HCT116 (cell line): ENCODE results near the gene SORCS2. TPM values are rescaled to one million over a fixed set of nuclear protein-coding genes. Genes with fewer than 3 reads are reported as not detected.

Experiments
- ATAC-seq: fragments of 200-7000 bp; cut with Tn5 transposase; 2 replicates; pipeline ENCODE4 v1.9.1; 2020; ENCODE audit warnings: mild to moderate bottlenecking, moderate library complexity
- BruUV-seq: library from RNA; stranded (reverse); fragments of 400-500 nt; replicated peaks from 2 replicates; lab custom pipeline; 2021; lab: Mats Ljungman, UMichigan
- CTCF ChIA-PET: fragments of 300-600 bp; sonication (Branson Sonifier 250); formaldehyde crosslinking; loops from one replicate; lab custom pipeline; 2021; ENCODE audit warnings: antibody characterized with exemption; lab: Charles Lee
- POLR2A ChIA-PET: fragments of 300-600, 350-600 bp; sonication (Branson Sonifier 250); formaldehyde crosslinking; loops from one replicate; lab custom pipeline; 2021; ENCODE audit warnings: antibody characterized with exemption; lab: Charles Lee
- RAD21 ChIA-PET, 2 experiments: fragments of 300-600 bp; sonication (Branson Sonifier 250); formaldehyde crosslinking; loops; one replicate each; lab custom pipeline; 2023; ENCODE audit warnings: low total read pairs in 2 of 2; ENCODE audit not compliant: uncharacterized antibody in 2 of 2, unreplicated experiment in 2 of 2, low non-redundant PET in 1 of 2; lab: Charles Lee
- DNase-seq: peaks from one replicate; pipeline ENCODE4 v3.0.0-alpha.2; 2010; ENCODE audit warnings: low read depth, low spot score
- H2AFZ ChIP-seq: fragments of 200-600 bp; shearing (Covaris generic), sonication (generic); 2 replicates; pipeline ENCODE4 v1.6.1; 2017; ENCODE audit warnings: low read depth, mixed run types, mixed read lengths, antibody characterized with exemption, low read length; ENCODE audit not compliant: poor library complexity, severe bottlenecking
- H3K27ac ChIP-seq: 2 replicates; pipeline ENCODE4 v1.5.1; 2012; ENCODE audit warnings: low read depth, low read length
- H3K27me3 ChIP-seq: fragments of 200-600 bp; sonication (generic); 2 replicates; pipeline ENCODE4 v1.6.1; 2016; ENCODE audit warnings: mixed run types, low read length, mixed read lengths; ENCODE audit not compliant: insufficient read depth
- H3K36me3 ChIP-seq, 2 experiments: fragments of 200-500 bp in 1 of 2; fragments of 200-600 bp in 1 of 2; sonication (Bioruptor generic) in 1 of 2; sonication (generic) in 1 of 2; 2 replicates each; pipeline versions ENCODE4 v1.5.1 to v1.6.1; 2014 to 2016; ENCODE audit warnings: low read length in 2 of 2, inconsistent platforms in 1 of 2, mixed read lengths in 1 of 2, mixed run types in 1 of 2; ENCODE audit not compliant: insufficient read depth in 2 of 2, control insufficient read depth in 1 of 2
- H3K4me1 ChIP-seq, 2 experiments: fragments of 200-600 bp in 1 of 2; sonication (generic) in 1 of 2; 2 replicates each; pipeline versions ENCODE4 v1.5.1 to v1.6.1; 2012 to 2017; ENCODE audit warnings: low read length in 2 of 2, inconsistent platforms in 1 of 2, mild to moderate bottlenecking in 1 of 2, mixed read lengths in 1 of 2, mixed run types in 1 of 2, moderate library complexity in 1 of 2; ENCODE audit not compliant: insufficient read depth in 2 of 2, control insufficient read depth in 1 of 2
- H3K4me2 ChIP-seq: fragments of 200-600 bp; sonication (generic); 2 replicates; pipeline ENCODE4 v1.6.1; 2017; ENCODE audit warnings: mixed run types, low read length, mixed read lengths
- H3K4me3 ChIP-seq, 2 experiments: fragments of 200-600 bp in 1 of 2; sonication (generic) in 1 of 2; replicated peaks in 1 of 2; 2 replicates each; pipeline ENCODE4 v1.5.1; 2011 to 2016; ENCODE audit warnings: low read length in 2 of 2, control low read depth in 1 of 2, low read depth in 1 of 2, mild to moderate bottlenecking in 1 of 2, mixed read lengths in 1 of 2, mixed run types in 1 of 2
- H3K79me2 ChIP-seq: fragments of 200-600 bp; sonication (generic); 2 replicates; pipeline ENCODE4 v1.6.1; 2017; ENCODE audit warnings: mild to moderate bottlenecking, mixed run types, low read length, moderate library complexity, mixed read lengths; ENCODE audit not compliant: insufficient read depth
- H3K9ac ChIP-seq: fragments of 200-600 bp; sonication (generic); 2 replicates; pipeline ENCODE4 v1.6.1; 2016; ENCODE audit warnings: low read length, mixed read lengths
- H3K9me2 ChIP-seq: fragments of 200-600 bp; sonication (generic), shearing (Covaris generic); 2 replicates; pipeline ENCODE4 v1.6.1; 2017; ENCODE audit warnings: mixed run types, mild to moderate bottlenecking, moderate library complexity; ENCODE audit not compliant: insufficient read depth
- H3K9me3 ChIP-seq, 2 experiments: fragments of 200-500 bp in 1 of 2; fragments of 200-600 bp in 1 of 2; sonication (Bioruptor generic) in 1 of 2; sonication (generic) in 1 of 2; 2 replicates each; pipeline ENCODE4 v1.6.1; 2014 to 2017; ENCODE audit warnings: low read length in 2 of 2, mixed read lengths in 2 of 2, inconsistent platforms in 1 of 2, low read depth in 1 of 2, mild to moderate bottlenecking in 1 of 2, mixed run types in 1 of 2, moderate library complexity in 1 of 2; ENCODE audit not compliant: control insufficient read depth in 1 of 2, insufficient read depth in 1 of 2
- H4K20me1 ChIP-seq: fragments of 200-600 bp; sonication (generic), shearing (Covaris generic); 2 replicates; pipeline ENCODE4 v1.6.1; 2017; ENCODE audit warnings: mixed run types, mild to moderate bottlenecking, moderate library complexity; ENCODE audit not compliant: insufficient read depth
- EGR1 ChIP-seq: IDR thresholded peaks from 2 replicates; pipeline ENCODE4 v1.6.1; 2012; ENCODE audit warnings: low read depth
- EZH2 ChIP-seq: fragments of 200-600 bp; sonication (generic); IDR thresholded peaks from 2 replicates; pipeline ENCODE4 v1.6.1; 2017; ENCODE audit warnings: antibody characterized with exemption, mixed run types
- EZH2phosphoT487 ChIP-seq: fragments of 200-600 bp; IDR thresholded peaks from 2 replicates; pipeline ENCODE4 v1.6.1; 2018; ENCODE audit warnings: antibody characterized with exemption, borderline replicate concordance
- JUND ChIP-seq: IDR thresholded peaks from 2 replicates; pipeline ENCODE4 v1.6.1; 2012
- POLR2A ChIP-seq: IDR thresholded peaks from 2 replicates; pipeline ENCODE4 v1.7.0; 2011; ENCODE audit warnings: borderline replicate concordance; ENCODE audit not compliant: insufficient read depth, insufficient read length; ENCODE audit errors: extremely low read depth
- POLR2AphosphoS5 ChIP-seq: IDR thresholded peaks from 2 replicates; pipeline ENCODE4 v1.6.1; 2011; ENCODE audit warnings: mild to moderate bottlenecking, low read depth, low read length, moderate library complexity
- RAD21 ChIP-seq: IDR thresholded peaks from 2 replicates; pipeline ENCODE4 v1.6.1; 2012; ENCODE audit warnings: low read depth, mild to moderate bottlenecking
- SP1 ChIP-seq: IDR thresholded peaks from 2 replicates; pipeline ENCODE4 v1.6.1; 2012; ENCODE audit warnings: low read depth
- TCF7L2 ChIP-seq: IDR thresholded peaks from 2 replicates; pipeline ENCODE4 v1.7.0; 2011; ENCODE audit warnings: borderline replicate concordance, inconsistent platforms; ENCODE audit not compliant: insufficient read depth, insufficient read length; ENCODE audit errors: extremely low read depth
- intact Hi-C: fragments of 100-400 bp; cut with micrococcal nuclease; formaldehyde crosslinking; loops from 2 replicates; pipeline ENCODE4 v1.10.0; 2022
- total RNA-seq: library from RNA; stranded (reverse); gene quantifications from one replicate; pipeline ENCODE4 v1.2.1, GENCODE V29; 2021; ENCODE audit not compliant: unreplicated experiment
- TF ChIP-seq, protein P1 (sequence below): IDR thresholded peaks from 2 replicates; pipeline ENCODE4 v1.6.1; 2012
- TF ChIP-seq, protein P2 (sequence below): IDR thresholded peaks from 2 replicates; pipeline ENCODE4 v1.6.1; 2011; ENCODE audit warnings: mild to moderate bottlenecking, low read length, moderate library complexity; ENCODE audit not compliant: insufficient replicate concordance; ENCODE audit errors: extremely low read depth
- TF ChIP-seq, protein P3 (sequence below), 3 experiments: fragments of 200-600 bp in 1 of 3; sonication (generic) in 1 of 3; IDR thresholded peaks in 2 of 3; conservative IDR thresholded peaks in 1 of 3; 2 replicates each; pipeline ENCODE4 v1.5.1; 2012 to 2017; ENCODE audit warnings: low read depth in 2 of 3, low read length in 2 of 3, antibody characterized with exemption in 1 of 3, borderline replicate concordance in 1 of 3, control low read depth in 1 of 3, mild to moderate bottlenecking in 1 of 3, mixed read lengths in 1 of 3, mixed run types in 1 of 3, moderate library complexity in 1 of 3; ENCODE audit not compliant: insufficient read depth in 1 of 3

Gene SORCS2
- total RNA-seq, 1 experiment from 2014 or later, result 0.37 TPM

DNA sequence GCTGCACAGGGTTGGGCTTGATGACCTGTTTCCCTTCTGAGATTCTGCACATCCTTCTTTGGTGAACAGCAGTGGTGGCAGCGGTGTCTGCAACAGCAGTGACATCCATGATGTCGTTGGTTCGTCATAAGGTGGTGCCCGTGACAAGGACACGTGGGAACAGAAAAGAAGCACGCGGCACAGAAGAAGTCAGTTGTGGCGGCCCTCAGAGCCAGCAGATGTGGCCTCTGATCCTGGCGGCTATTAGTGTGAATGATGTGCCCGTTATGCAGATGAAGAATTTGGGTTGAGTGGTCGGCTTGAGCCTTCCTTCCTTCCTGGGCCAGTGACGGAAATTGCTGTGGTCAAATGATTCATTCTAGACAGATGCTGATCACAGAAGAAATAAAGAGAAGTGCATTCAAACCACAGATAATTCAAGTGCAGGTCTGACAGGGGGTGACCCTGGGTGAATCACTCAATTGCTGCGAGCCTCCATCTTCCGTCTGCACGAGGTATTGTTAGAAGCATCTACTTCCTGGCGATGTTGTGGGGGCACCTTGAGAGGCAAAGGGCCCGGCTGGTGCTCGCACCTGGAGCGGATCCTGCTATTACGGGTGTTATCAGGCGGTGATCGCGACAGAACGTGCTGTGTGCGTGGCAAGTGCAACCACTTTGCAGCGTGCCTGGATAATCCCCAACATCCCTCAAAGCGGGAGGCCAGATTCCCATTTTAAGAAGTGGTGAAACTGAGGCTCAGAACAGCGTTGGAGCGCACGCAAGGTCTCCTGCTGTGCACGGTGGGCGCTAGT is 457.6 kb downstream of the SORCS2 start:
- no peak overlapping the region for H3K27ac ChIP-seq
- intact Hi-C loops, result no loop called here
- RAD21 ChIA-PET, result no interaction called here
- H3K9me2 ChIP-seq, result no peaks in the 10 kb centered on the region
- peaks cover 0 to 32% of the 10 kb centered on the region in 2 experiments; a peak in 3 of 4 replicates for H3K4me1 ChIP-seq
- CTCF ChIA-PET, result interaction anchor here (1.0 to 1.1 kb wide), 4 partner anchors 11 to 456 kb away, joined by 3 to 4 read pairs (median 3); no protein-coding TSS in a partner anchor
- POLR2A ChIA-PET, result no interaction called here
- H3K79me2 ChIP-seq, result no peaks in the 10 kb centered on the region
- H3K9ac ChIP-seq, result no peak overlapping the region
- no peaks in the 10 kb centered on the region; a peak in 1 of 4 replicates for H3K9me3 ChIP-seq
- peak; percentile 61 for ATAC-seq
- no peaks in the 10 kb centered on the region for H3K36me3 ChIP-seq
- TF ChIP-seq JUND, result no peak
- TF ChIP-seq, protein P1, sequence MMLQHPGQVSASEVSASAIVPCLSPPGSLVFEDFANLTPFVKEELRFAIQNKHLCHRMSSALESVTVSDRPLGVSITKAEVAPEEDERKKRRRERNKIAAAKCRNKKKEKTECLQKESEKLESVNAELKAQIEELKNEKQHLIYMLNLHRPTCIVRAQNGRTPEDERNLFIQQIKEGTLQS, result no peak
- TF ChIP-seq, protein P2, sequence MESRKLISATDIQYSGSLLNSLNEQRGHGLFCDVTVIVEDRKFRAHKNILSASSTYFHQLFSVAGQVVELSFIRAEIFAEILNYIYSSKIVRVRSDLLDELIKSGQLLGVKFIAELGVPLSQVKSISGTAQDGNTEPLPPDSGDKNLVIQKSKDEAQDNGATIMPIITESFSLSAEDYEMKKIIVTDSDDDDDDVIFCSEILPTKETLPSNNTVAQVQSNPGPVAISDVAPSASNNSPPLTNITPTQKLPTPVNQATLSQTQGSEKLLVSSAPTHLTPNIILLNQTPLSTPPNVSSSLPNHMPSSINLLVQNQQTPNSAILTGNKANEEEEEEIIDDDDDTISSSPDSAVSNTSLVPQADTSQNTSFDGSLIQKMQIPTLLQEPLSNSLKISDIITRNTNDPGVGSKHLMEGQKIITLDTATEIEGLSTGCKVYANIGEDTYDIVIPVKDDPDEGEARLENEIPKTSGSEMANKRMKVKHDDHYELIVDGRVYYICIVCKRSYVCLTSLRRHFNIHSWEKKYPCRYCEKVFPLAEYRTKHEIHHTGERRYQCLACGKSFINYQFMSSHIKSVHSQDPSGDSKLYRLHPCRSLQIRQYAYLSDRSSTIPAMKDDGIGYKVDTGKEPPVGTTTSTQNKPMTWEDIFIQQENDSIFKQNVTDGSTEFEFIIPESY, result no peak
- no peak for TF ChIP-seq RAD21
- no peak for TF ChIP-seq POLR2A
- no peak for TF ChIP-seq EZH2
- no peak for TF ChIP-seq POLR2AphosphoS5
- TF ChIP-seq, protein P3, sequence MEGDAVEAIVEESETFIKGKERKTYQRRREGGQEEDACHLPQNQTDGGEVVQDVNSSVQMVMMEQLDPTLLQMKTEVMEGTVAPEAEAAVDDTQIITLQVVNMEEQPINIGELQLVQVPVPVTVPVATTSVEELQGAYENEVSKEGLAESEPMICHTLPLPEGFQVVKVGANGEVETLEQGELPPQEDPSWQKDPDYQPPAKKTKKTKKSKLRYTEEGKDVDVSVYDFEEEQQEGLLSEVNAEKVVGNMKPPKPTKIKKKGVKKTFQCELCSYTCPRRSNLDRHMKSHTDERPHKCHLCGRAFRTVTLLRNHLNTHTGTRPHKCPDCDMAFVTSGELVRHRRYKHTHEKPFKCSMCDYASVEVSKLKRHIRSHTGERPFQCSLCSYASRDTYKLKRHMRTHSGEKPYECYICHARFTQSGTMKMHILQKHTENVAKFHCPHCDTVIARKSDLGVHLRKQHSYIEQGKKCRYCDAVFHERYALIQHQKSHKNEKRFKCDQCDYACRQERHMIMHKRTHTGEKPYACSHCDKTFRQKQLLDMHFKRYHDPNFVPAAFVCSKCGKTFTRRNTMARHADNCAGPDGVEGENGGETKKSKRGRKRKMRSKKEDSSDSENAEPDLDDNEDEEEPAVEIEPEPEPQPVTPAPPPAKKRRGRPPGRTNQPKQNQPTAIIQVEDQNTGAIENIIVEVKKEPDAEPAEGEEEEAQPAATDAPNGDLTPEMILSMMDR (IDR thresholded peaks at IDR 0.05 in 2 of 3, conservative IDR thresholded peaks at IDR 0.05 in 1 of 3; ENCODE audit: borderline replicate concordance in 1 of 3, insufficient read depth in 1 of 3, low read depth in 2 of 3, low read length in 2 of 3), result no peak
- no peak for TF ChIP-seq EGR1
- no peak for TF ChIP-seq SP1
- TF ChIP-seq TCF7L2, result no peak
- TF ChIP-seq EZH2phosphoT487, result no peak
- TF ChIP-seq, all 23 proteins: peak for 0
- no TSS peak for BruUV-seq
- H4K20me1 ChIP-seq, result no peaks in the 10 kb centered on the region
- peak overlapping the region; percentile 28; the same call in 1 of the 2 replicates for H3K4me2 ChIP-seq
- no peak overlapping the region for H3K4me3 ChIP-seq
- no peaks in the 10 kb centered on the region for H3K27me3 ChIP-seq
- DNase-seq, result peak; percentile 7
- no peak overlapping the region for H2AFZ ChIP-seq
